HEK293T (cell line): ENCODE data around the gene CAPN3.
"Not testable (repeated sequence)": the region's sequence is repeated elsewhere in the genome, so short reads cannot be mapped to it uniquely, and the experiment has no call there.

Source experiments
- CTCF ChIA-PET: fragments of 350-600 bp; formaldehyde crosslinking; extraction: SDS; loops from one replicate; lab custom pipeline; 2021; ENCODE audit warnings: antibody characterized with exemption, inconsistent platforms; lab: Yijun Ruan, JAX
- POLR2A ChIA-PET: fragments of 350-600 bp; formaldehyde crosslinking; extraction: SDS; loops from one replicate; lab custom pipeline; 2020; ENCODE audit warnings: antibody characterized with exemption, inconsistent platforms; lab: Yijun Ruan, JAX
- DNase-seq: peaks from one replicate; pipeline ENCODE4 v3.0.0; 2012; ENCODE audit warnings: mixed read lengths; ENCODE audit errors: extremely low spot score
- ARNT ChIP-seq: fragments of 450-650 bp; IDR thresholded peaks from 2 replicates; pipeline ENCODE4 v1.6.1; 2017; ENCODE audit warnings: mild to moderate bottlenecking
- BHLHE40 ChIP-seq: fragments of 450-650 bp; IDR thresholded peaks from 2 replicates; pipeline ENCODE4 v1.6.1; 2016; ENCODE audit warnings: mild to moderate bottlenecking, moderate library complexity, borderline replicate concordance
- CTBP1 ChIP-seq: fragments of 450-650 bp; IDR thresholded peaks from 2 replicates; pipeline ENCODE4 v1.6.1; 2016; ENCODE audit warnings: borderline replicate concordance
- ELF4 ChIP-seq: fragments of 450-650 bp; IDR thresholded peaks from 2 replicates; pipeline ENCODE4 v1.6.1; 2017; ENCODE audit warnings: antibody characterized with exemption
- FOXA1 ChIP-seq: fragments of 450-650 bp; IDR thresholded peaks from 2 replicates; pipeline ENCODE4 v1.6.1; 2016; ENCODE audit warnings: mild to moderate bottlenecking
- FOXK2 ChIP-seq: fragments of 450-650 bp; IDR thresholded peaks from 2 replicates; pipeline ENCODE4 v1.6.1; 2016; ENCODE audit warnings: mild to moderate bottlenecking
- FOXM1 ChIP-seq: fragments of 450-650 bp; IDR thresholded peaks from 2 replicates; pipeline ENCODE4 v1.6.1; 2017; ENCODE audit warnings: mild to moderate bottlenecking, borderline replicate concordance
- HDGF ChIP-seq: fragments of 450-650 bp; IDR thresholded peaks from 2 replicates; pipeline ENCODE4 v1.6.1; 2017; ENCODE audit warnings: antibody characterized with exemption, borderline replicate concordance
- L3MBTL2 ChIP-seq: fragments of 450-650 bp; conservative IDR thresholded peaks from 2 replicates; pipeline ENCODE4 v1.6.1; 2016; ENCODE audit warnings: mild to moderate bottlenecking
- LEF1 ChIP-seq: fragments of 450-650 bp; IDR thresholded peaks from 2 replicates; pipeline ENCODE4 v1.6.1; 2017; ENCODE audit warnings: mild to moderate bottlenecking, borderline replicate concordance
- NFRKB ChIP-seq: fragments of 450-650 bp; IDR thresholded peaks from 2 replicates; pipeline ENCODE4 v1.6.1; 2016; ENCODE audit warnings: mild to moderate bottlenecking, moderate library complexity
- SP1 ChIP-seq: fragments of 450-650 bp; IDR thresholded peaks from 2 replicates; pipeline ENCODE4 v1.6.1; 2017
- SUZ12 ChIP-seq: fragments of 450-650 bp; IDR thresholded peaks from 2 replicates; pipeline ENCODE4 v1.6.1; 2016; ENCODE audit warnings: mild to moderate bottlenecking
- TARDBP ChIP-seq: fragments of 450-650 bp; IDR thresholded peaks from 2 replicates; pipeline ENCODE4 v1.6.1; 2016
- ZNF384 ChIP-seq: fragments of 450-650 bp; IDR thresholded peaks from 2 replicates; pipeline ENCODE4 v1.6.1; 2016
- TF ChIP-seq, protein P1 (sequence below): fragments of 450-650 bp; IDR thresholded peaks from 2 replicates; pipeline ENCODE4 v1.6.1; 2016

Gene CAPN3

GRCh38 chr15:42359249-42359648 is at the start of gene CAPN3:
CAPN3 (plus strand) TSS chr15:42359501; CDS start chr15:42359806, 305 bp downstream.
- ChIA-PET CTCF (no interaction called here), POLR2A (no interaction called here)
- DNase-seq = no peak
- no peak for TF ChIP-seq SP1
- TF ChIP-seq CTBP1 = no peak
- TF ChIP-seq ZNF384 = no peak
- no peak for TF ChIP-seq FOXM1
- TF ChIP-seq NFRKB = no peak
- TF ChIP-seq LEF1 = no peak
- no peak for TF ChIP-seq SUZ12
- TF ChIP-seq, protein P1, sequence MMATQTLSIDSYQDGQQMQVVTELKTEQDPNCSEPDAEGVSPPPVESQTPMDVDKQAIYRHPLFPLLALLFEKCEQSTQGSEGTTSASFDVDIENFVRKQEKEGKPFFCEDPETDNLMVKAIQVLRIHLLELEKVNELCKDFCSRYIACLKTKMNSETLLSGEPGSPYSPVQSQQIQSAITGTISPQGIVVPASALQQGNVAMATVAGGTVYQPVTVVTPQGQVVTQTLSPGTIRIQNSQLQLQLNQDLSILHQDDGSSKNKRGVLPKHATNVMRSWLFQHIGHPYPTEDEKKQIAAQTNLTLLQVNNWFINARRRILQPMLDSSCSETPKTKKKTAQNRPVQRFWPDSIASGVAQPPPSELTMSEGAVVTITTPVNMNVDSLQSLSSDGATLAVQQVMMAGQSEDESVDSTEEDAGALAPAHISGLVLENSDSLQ = no peak

DNA sequence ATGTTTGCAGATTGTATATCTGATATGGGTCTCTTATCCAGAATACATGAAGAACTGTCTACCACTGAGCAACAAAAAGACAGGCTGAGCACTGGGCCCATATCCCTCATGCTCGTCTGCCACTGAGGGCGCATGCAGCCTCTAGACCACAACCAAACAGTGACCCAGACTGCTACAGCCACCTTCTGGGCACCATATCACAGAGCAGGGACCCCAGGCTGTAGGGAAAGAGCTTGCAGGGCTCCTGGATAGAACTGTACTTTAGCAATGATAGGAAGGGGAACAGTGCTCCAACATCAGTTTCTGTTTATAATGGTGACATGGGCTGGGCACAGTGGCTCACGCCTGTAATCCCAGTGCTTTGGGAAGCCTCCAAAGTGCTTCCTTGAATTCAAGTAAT is 45.8 kb upstream of the CAPN3 start:
- ChIA-PET POLR2A (no interaction called here), CTCF (no interaction called here)
- TF ChIP-seq L3MBTL2 (no peak), FOXA1 (no peak), NFRKB (no peak), FOXK2 (no peak), ZNF384 (no peak), ARNT (no peak), TARDBP (no peak), SP1 (no peak), SUZ12 (no peak), FOXM1 (no peak), CTBP1 (no peak), HDGF (no peak), ELF4 (no peak), LEF1 (no peak)
- TF ChIP-seq, protein P1 = no peak
- DNase-seq = no peak

- DNase-seq = no peak
- POLR2A ChIA-PET = interaction anchor here (1.0 kb wide), 1 partner anchor 41 kb away, joined by 3 read pairs; the partner anchor contains the start of genes GANC and TMEM87A
- TF ChIP-seq FOXM1 = no peak
- CTCF ChIA-PET = no interaction called here
These were observed 44.5 kb upstream of the CAPN3 start for GRCh38 chr15:42314818-42315217.

DNA sequence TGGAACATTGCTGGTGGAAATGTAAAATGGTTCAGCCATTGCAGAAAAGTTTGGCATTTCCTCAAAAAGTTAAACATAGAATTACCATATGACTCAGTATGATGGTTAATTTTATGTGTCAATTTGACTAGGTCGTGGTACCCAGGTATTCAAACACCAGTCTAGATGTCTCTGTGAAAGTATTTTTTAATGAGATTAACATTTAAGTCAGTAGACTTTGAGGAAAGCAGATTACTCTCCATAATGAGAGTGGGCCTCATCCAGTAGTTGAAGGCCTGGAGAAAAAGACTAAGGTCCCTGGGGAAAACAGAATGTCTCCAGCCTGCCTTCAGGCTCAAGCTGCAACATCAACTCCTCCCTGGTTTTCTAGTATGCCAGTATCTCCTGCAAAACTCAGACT is 43.8 kb upstream of the CAPN3 start:
- CTCF ChIA-PET = no interaction called here
- DNase-seq = no peak
- TF ChIP-seq FOXA1 = no peak
- no peak for TF ChIP-seq SP1
- no peak for TF ChIP-seq NFRKB
- TF ChIP-seq, protein P1 = no peak
- TF ChIP-seq BHLHE40 = no peak
- no peak for TF ChIP-seq FOXK2
- no peak for TF ChIP-seq CTBP1
- no peak for TF ChIP-seq LEF1
- no peak for TF ChIP-seq FOXM1
- no peak for TF ChIP-seq ZNF384
- TF ChIP-seq ELF4 = no peak
- TF ChIP-seq L3MBTL2 = no peak
- TF ChIP-seq SUZ12 = no peak
- no peak for TF ChIP-seq HDGF
- no peak for TF ChIP-seq TARDBP
- no peak for TF ChIP-seq ARNT
- POLR2A ChIA-PET = no interaction called here

DNA sequence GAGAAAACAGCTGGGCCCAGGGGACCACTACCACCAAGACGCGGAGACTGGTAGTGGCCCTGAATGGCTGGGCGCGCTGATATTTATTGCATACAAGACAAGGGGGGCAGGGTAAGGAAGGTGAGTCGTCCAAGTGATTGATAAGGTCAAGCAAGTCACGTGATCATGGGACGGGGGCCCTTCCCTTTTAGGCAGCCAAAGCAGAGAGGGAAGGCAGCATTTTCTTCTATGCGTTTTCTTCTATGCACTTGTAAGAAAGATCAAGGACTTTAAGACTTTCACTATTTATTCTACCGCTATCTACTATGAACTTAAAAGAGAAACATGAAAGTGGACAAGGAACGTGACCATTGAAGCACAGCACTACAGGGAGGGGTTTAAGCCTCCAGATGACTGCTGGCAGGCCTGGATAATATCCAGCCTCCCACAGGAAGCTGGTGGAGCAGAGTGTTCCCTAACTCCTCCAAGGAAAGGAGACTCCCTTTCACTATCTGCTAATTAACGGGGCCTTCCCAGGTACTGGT is 43.0 kb upstream of the CAPN3 start:
- DNase-seq, CTCF ChIA-PET, POLR2A ChIA-PET: not testable (repeated sequence)

DNA sequence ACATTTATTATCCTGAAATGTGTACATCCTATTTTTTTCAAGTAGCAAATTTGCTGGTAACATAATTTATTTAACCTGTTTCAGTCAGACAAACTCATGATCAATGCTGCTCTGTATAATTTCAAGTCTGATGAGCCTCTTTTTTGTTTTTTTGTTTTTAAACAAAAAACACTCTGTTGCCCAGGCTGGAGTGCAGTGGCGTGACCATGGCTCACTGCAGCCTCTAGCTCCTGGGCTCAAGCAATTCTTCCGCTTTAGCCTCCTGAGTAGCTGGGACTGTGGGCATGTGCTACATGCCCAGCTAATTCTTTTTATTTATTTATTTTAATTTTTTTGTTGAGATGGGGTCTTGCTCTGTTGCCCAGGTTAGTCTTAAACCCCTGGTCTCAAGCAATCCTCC is 40.1 kb upstream of the CAPN3 start:
- TF ChIP-seq, protein P1 = no peak
- no peak for TF ChIP-seq NFRKB
- no peak for TF ChIP-seq SUZ12
- TF ChIP-seq ELF4 = no peak
- TF ChIP-seq LEF1 = no peak
- TF ChIP-seq CTBP1 = no peak
- no peak for TF ChIP-seq BHLHE40
- TF ChIP-seq L3MBTL2 = no peak
- TF ChIP-seq FOXA1 = no peak
- no peak for TF ChIP-seq HDGF
- no peak for TF ChIP-seq ZNF384
- TF ChIP-seq TARDBP = no peak
- no peak for TF ChIP-seq SP1
- no peak for TF ChIP-seq FOXK2
- no peak for TF ChIP-seq FOXM1
- DNase-seq = no peak
- CTCF ChIA-PET = no interaction called here
- POLR2A ChIA-PET = no interaction called here
